AG04450 (cell line): Measurements from ENCODE around the gene ECT2. TPM values are rescaled to one million over a fixed set of nuclear protein-coding genes. Genes with fewer than 3 reads are reported as not detected.
"Not testable (repeated sequence)": the region's sequence is repeated elsewhere in the genome, so short reads cannot be mapped to it uniquely, and the experiment has no call there.

Experiments
- CTCF ChIA-PET: fragments of 300-600, 350-600 bp; formaldehyde crosslinking; extraction: SDS; loops from one replicate; lab custom pipeline; 2022; ENCODE audit warnings: antibody characterized with exemption, inconsistent platforms; lab: Charles Lee
- POLR2A ChIA-PET: fragments of 350-600 bp; formaldehyde crosslinking; extraction: SDS; loops from one replicate; lab custom pipeline; 2021; ENCODE audit warnings: antibody characterized with exemption, inconsistent platforms; lab: Yijun Ruan, JAX
- DNase-seq: peaks from one replicate; pipeline ENCODE4 v3.0.0-alpha.2; 2011; ENCODE audit warnings: low read depth, low spot score
- H3K27ac ChIP-seq: one replicate; pipeline ENCODE4 v1.5.1; 2012; ENCODE audit warnings: low read depth, low read length, control low read depth
- H3K27me3 ChIP-seq: one replicate; pipeline ENCODE4 v1.6.0; 2012; ENCODE audit warnings: low read length; ENCODE audit not compliant: control insufficient read depth, insufficient read depth
- H3K4me3 ChIP-seq: 2 replicates; pipeline ENCODE4 v1.5.1; 2011; ENCODE audit warnings: mild to moderate bottlenecking, low read depth, low read length, control low read depth
- H3K9me3 ChIP-seq: 2 replicates; pipeline ENCODE4 v1.5.1; 2012; ENCODE audit warnings: low read length; ENCODE audit not compliant: control insufficient read depth, insufficient read depth
- CTCF ChIP-seq: IDR thresholded peaks from 2 replicates; pipeline ENCODE4 v1.5.1; 2011; ENCODE audit warnings: low read depth, low read length, control low read depth, inconsistent platforms
- polyA plus RNA-seq: library from polyadenylated mRNA; depleted of rRNA; stranded (reverse); fragments of >200 nt; gene quantifications from 2 replicates; pipeline ENCODE4 v1.2.3, GENCODE V29; 2011

ECT2 gene
- polyA plus RNA-seq, 1 experiment: 21.8 TPM

DNA sequence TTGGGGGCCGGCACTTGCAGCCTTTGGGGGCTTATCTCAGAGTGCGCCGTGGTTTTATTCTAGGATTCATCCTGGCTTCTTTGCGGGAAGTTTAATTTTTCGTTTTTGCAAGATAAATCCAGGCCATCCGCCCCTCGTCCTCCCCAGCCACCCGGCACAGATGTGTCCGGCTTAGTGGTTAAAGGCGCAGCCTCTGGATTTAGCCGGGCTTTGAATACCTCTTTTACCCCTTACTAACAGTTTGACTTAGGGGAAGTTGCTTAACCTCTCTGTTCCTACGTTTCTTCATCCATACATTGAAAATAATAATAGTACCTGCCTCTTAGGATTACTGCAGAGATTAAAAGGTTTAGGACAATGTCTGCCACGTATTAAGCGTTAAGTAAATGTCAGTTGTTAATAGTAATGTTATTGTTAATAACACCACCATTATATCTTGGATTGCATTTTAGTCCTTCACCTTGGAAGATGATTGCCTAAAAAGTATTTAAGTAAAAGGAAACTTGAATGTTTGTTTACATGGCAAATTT is 714 bp downstream of the ECT2 start:
- no peak for DNase-seq
- no peaks in the 10 kb centered on the region for H3K27me3 ChIP-seq
- no peak for TF ChIP-seq CTCF
- ChIA-PET CTCF (interaction anchor here (0.5 to 4.7 kb wide), 10 partner anchors 9 to 433 kb away, joined by 3 to 47 read pairs (median 4); no protein-coding TSS in a partner anchor), POLR2A (interaction anchor here (0.9 to 1.4 kb wide), 4 partner anchors 13 to 128 kb away, joined by 4 to 11 read pairs (median 7); partner anchors contain the start of gene NCEH1)
- peak overlapping the region; percentile 91 for H3K4me3 ChIP-seq
- H3K27ac ChIP-seq: peak overlapping the region; percentile 79
- no peaks in the 10 kb centered on the region; the same call in 1 of the 2 replicates for H3K9me3 ChIP-seq

DNA sequence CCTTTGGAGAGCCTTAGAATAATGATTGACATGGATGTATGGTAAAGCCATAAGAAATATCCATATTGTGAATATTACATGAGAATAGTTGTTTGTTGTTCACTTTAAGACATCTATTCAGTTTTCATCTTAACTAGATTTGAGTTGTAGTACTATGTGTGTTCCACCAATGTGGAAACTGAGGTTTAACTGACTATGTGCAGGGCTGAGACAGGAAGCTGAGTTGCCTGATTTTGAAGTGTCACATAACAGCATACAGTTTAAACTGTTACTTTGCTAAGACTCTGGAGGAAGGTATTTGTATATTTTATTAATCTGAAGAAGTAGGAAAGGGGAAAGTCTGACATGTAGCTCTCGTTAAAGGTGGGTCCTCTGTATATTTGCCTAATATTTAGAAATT is 2.1 kb downstream of the ECT2 start:
- no peaks in the 10 kb centered on the region; the same call in 1 of the 2 replicates for H3K9me3 ChIP-seq
- no peak for DNase-seq
- ChIA-PET CTCF (interaction anchor here (0.6 to 1.5 kb wide), 3 partner anchors 8 to 80 kb away, joined by 3 to 4 read pairs (median 4); no protein-coding TSS in a partner anchor), POLR2A (no interaction called here)
- no peak for TF ChIP-seq CTCF
- H3K4me3 ChIP-seq: no peak overlapping the region
- no peaks in the 10 kb centered on the region for H3K27me3 ChIP-seq
- no peak overlapping the region for H3K27ac ChIP-seq

- CTCF ChIA-PET: interaction anchor here (0.6 to 1.5 kb wide), 3 partner anchors 9 to 81 kb away, joined by 3 to 4 read pairs (median 4); no protein-coding TSS in a partner anchor
- POLR2A ChIA-PET: no interaction called here
Observed at GRCh38 chr3:172753125-172753524, 2.6 kb downstream of the ECT2 start.

DNA sequence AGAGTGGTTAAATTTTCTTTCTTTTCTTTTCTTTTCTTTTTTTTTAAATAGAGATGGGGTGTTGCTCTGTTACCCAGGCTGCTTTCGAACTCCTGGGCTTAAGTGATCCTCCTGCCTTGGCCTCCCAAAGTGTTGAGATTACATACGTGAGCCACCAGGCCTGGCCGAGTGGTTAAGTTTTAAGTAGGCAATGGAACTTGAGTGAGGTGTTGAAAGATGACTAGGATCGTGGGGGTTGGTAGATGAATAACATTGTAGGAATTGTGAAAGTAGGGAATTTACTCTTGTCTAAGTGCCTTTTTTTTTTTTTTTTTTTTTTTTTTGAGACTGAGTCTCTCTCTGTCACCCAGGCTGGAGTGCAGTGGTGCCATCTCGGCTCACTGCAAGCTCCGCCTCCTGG is 9.9 kb downstream of the ECT2 start:
- H3K4me3 ChIP-seq, DNase-seq, H3K27ac ChIP-seq, POLR2A ChIA-PET, H3K27me3 ChIP-seq, H3K9me3 ChIP-seq: not testable (repeated sequence)
- CTCF ChIA-PET: interaction anchor here (0.7 to 1.0 kb wide), 2 partner anchors 10 to 87 kb away, joined by 3 read pairs; partner anchors contain the start of gene ECT2

More at GRCh38 chr3:172753125-172753524, 2.6 kb downstream of the ECT2 start:
- no peak for TF ChIP-seq CTCF
- Histone ChIP-seq H3K4me3 (no peak overlapping the region), H3K9me3 (no peaks in the 10 kb centered on the region; the same call in 1 of the 2 replicates), H3K27me3 (no peaks in the 10 kb centered on the region), H3K27ac (no peak overlapping the region)
- DNase-seq: no peak

DNA sequence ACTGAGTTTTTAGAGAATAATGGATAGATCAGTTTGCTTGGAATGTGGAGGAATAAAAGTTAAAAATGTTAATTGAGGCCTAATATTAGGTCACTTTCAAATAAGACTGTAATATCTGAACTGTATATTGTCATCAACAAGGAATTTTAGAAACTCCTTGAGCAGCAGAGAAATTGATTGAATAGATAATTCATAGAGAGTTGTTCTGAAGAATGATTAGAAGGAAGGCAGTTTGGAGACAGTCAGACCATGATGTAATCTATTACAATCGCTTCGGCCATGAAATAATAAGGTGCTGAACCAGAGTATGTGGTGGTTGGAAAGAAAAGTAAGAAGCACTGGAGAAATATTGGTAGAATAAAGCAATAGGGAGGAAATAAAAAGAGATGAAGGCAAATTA is 15.7 kb downstream of the ECT2 start:
- H3K27ac ChIP-seq: no peak overlapping the region

More for the DNA sequence above, 15.7 kb downstream of the ECT2 start:
- no peaks in the 10 kb centered on the region for H3K9me3 ChIP-seq
- no peaks in the 10 kb centered on the region for H3K27me3 ChIP-seq
- CTCF ChIA-PET: no interaction called here
- no peak overlapping the region for H3K4me3 ChIP-seq
- TF ChIP-seq CTCF: no peak
- no peak for DNase-seq
- POLR2A ChIA-PET: no interaction called here
